ENCODE measurements around the gene ABL1. TPM values are rescaled to one million over a fixed set of nuclear protein-coding genes. Genes with fewer than 3 reads are reported as not detected.

The ABL1 gene
- total RNA-seq, 1 experiment from 2014 or later = 83.6 TPM

DNA sequence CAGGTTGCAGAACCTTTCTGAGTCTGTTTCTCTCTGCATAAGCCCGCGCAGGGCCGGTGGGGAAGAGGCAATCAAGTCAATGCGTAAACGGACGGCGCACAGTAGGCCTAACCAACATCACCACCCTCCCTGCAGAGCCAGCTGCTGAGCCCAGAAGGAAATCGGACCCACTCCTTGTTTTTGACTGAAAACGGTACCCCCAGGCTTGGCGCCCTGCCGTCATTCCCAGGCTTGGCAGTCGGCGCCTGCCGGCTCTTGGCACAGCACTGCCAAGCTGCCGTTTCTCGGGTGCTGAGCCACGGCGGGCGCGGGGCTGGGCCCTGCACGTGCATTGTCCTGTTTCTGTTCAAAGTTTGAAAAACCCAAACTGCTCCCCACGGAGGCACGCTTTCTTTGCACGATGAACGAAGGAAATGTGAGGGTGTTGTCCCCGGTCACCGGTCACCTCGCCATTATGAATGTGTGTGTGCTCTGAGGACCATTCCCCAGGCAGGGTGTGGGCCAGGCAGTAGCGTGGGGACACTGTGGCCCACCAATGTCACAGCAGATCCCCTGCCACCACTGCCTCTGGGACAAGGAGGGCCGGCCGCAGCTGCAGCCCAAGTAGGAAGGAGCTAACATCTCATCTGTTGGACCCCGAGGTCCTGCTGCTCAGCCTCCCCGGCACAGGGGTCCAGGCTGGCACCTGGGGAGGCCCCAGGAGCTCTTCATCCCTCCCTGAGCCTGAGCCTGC lies 83.9 kb downstream of the ABL1 start:
- no peak overlapping the region for H2BK20ac ChIP-seq (ENCODE audit: low read depth, low read length, poor library complexity, severe bottlenecking)
- no peak overlapping the region for H2AK5ac ChIP-seq (ENCODE audit: insufficient read length, low read length)
- H3K23me2 ChIP-seq (ENCODE audit: insufficient read length, low read depth, low read length, poor library complexity, severe bottlenecking) = no peaks in the 10 kb centered on the region
- no peak overlapping the region for H3K4me2 ChIP-seq (ENCODE audit: insufficient read depth, insufficient read length, low read length)
- no peak overlapping the region for H3K27ac ChIP-seq (ENCODE audit: insufficient read length, low read depth, low read length)
- H2BK5ac ChIP-seq (ENCODE audit: insufficient read length, low read length) = no peak overlapping the region
- no peak overlapping the region for H3K18ac ChIP-seq (ENCODE audit: insufficient read length, low read depth, low read length)
- H3K79me2 ChIP-seq (ENCODE audit: insufficient read depth, low read length) = no peaks in the 10 kb centered on the region
- no peaks in the 10 kb centered on the region for H3K4me1 ChIP-seq (ENCODE audit: insufficient read depth, low read length)
- H4K91ac ChIP-seq (ENCODE audit: insufficient read length, low read depth, low read length) = no peak overlapping the region
- H2BK12ac ChIP-seq (ENCODE audit: insufficient read length, low read depth, low read length) = no peak overlapping the region
- H4K5ac ChIP-seq (ENCODE audit: insufficient read length, low read depth, low read length) = no peak overlapping the region
- H3K4ac ChIP-seq (ENCODE audit: low read depth, low read length) = no peak overlapping the region
- Mint-ChIP-seq H3K9me3 (no peaks in the 10 kb centered on the region), H3K4me3 (no peak overlapping the region), H3K27me3 (ENCODE audit: low read depth) (no peaks in the 10 kb centered on the region; the same call in 1 of the 2 replicates), H3K4me1 (peaks cover 11 to 42% of the 10 kb centered on the region in 2 experiments), H3K36me3 (ENCODE audit: insufficient read depth in 1 of 3, low read depth in 3 of 3) (no peaks in the 10 kb centered on the region), H3K27ac (no peak overlapping the region; a peak in 1 of 7 replicates)
- H4K20me1 ChIP-seq (ENCODE audit: control insufficient read depth, insufficient read depth, insufficient read length) = no peaks in the 10 kb centered on the region
- H3K14ac ChIP-seq (ENCODE audit: insufficient read depth, low read length) = no peak overlapping the region
- H3K56ac ChIP-seq (ENCODE audit: insufficient read length, low read depth, low read length) = no peak overlapping the region
- no peak overlapping the region for H3T11ph ChIP-seq (ENCODE audit: low read length)
- WGBS (ENCODE audit: extremely low coverage, insufficient read length, low lambda C conversion rate) = no CpG with 5 or more reads among the region's 33 CpGs
- no peak overlapping the region for H4K8ac ChIP-seq (replicated peaks; ENCODE audit: insufficient read length, low read depth, low read length)
- H3K79me1 ChIP-seq (ENCODE audit: insufficient read depth, low read depth, low read length, poor library complexity, severe bottlenecking) = no peaks in the 10 kb centered on the region
- no peaks in the 10 kb centered on the region for H3K27me3 ChIP-seq (ENCODE audit: insufficient read depth, low read length)
- TF ChIP-seq, protein P1, sequence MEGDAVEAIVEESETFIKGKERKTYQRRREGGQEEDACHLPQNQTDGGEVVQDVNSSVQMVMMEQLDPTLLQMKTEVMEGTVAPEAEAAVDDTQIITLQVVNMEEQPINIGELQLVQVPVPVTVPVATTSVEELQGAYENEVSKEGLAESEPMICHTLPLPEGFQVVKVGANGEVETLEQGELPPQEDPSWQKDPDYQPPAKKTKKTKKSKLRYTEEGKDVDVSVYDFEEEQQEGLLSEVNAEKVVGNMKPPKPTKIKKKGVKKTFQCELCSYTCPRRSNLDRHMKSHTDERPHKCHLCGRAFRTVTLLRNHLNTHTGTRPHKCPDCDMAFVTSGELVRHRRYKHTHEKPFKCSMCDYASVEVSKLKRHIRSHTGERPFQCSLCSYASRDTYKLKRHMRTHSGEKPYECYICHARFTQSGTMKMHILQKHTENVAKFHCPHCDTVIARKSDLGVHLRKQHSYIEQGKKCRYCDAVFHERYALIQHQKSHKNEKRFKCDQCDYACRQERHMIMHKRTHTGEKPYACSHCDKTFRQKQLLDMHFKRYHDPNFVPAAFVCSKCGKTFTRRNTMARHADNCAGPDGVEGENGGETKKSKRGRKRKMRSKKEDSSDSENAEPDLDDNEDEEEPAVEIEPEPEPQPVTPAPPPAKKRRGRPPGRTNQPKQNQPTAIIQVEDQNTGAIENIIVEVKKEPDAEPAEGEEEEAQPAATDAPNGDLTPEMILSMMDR (conservative IDR thresholded peaks at IDR 0.05) = no peak
- no peak overlapping the region for H3K9ac ChIP-seq (ENCODE audit: extremely low read depth, insufficient read length, low read length)
- no peak for DNase-seq
- H3K9me3 ChIP-seq (ENCODE audit: control insufficient read depth, low read depth, low read length) = no peaks in the 10 kb centered on the region
- H2BK15ac ChIP-seq (ENCODE audit: low read depth, low read length) = no peak overlapping the region
- H2AFZ ChIP-seq (ENCODE audit: low read length) = no peak overlapping the region
- no peak overlapping the region for H3K23ac ChIP-seq (ENCODE audit: insufficient read length, low read depth, low read length)
- H2BK120ac ChIP-seq (ENCODE audit: low read depth, low read length, poor library complexity, severe bottlenecking) = no peak overlapping the region
